HCT116 (cell line): Measurements from ENCODE around the gene BMP7. TPM values are rescaled to one million over a fixed set of nuclear protein-coding genes. Genes with fewer than 3 reads are reported as not detected.

Experiments used
- ATAC-seq: fragments of 200-7000 bp; cut with Tn5 transposase; 2 replicates; pipeline ENCODE4 v1.9.1; 2020; ENCODE audit warnings: mild to moderate bottlenecking, moderate library complexity
- BruUV-seq: library from RNA; stranded (reverse); fragments of 400-500 nt; replicated peaks from 2 replicates; lab custom pipeline; 2021; lab: Mats Ljungman, UMichigan
- CTCF ChIA-PET: fragments of 300-600 bp; sonication (Branson Sonifier 250); formaldehyde crosslinking; loops from one replicate; lab custom pipeline; 2021; ENCODE audit warnings: antibody characterized with exemption; lab: Charles Lee
- POLR2A ChIA-PET: fragments of 300-600, 350-600 bp; sonication (Branson Sonifier 250); formaldehyde crosslinking; loops from one replicate; lab custom pipeline; 2021; ENCODE audit warnings: antibody characterized with exemption; lab: Charles Lee
- RAD21 ChIA-PET, 2 experiments: fragments of 300-600 bp; sonication (Branson Sonifier 250); formaldehyde crosslinking; loops; one replicate each; lab custom pipeline; 2023; ENCODE audit warnings: low total read pairs in 2 of 2; ENCODE audit not compliant: uncharacterized antibody in 2 of 2, unreplicated experiment in 2 of 2, low non-redundant PET in 1 of 2; lab: Charles Lee
- DNase-seq: peaks from one replicate; pipeline ENCODE4 v3.0.0-alpha.2; 2010; ENCODE audit warnings: low read depth, low spot score
- H2AFZ ChIP-seq: fragments of 200-600 bp; shearing (Covaris generic), sonication (generic); 2 replicates; pipeline ENCODE4 v1.6.1; 2017; ENCODE audit warnings: low read depth, mixed run types, mixed read lengths, antibody characterized with exemption, low read length; ENCODE audit not compliant: poor library complexity, severe bottlenecking
- H3K27ac ChIP-seq: 2 replicates; pipeline ENCODE4 v1.5.1; 2012; ENCODE audit warnings: low read depth, low read length
- H3K27me3 ChIP-seq: fragments of 200-600 bp; sonication (generic); 2 replicates; pipeline ENCODE4 v1.6.1; 2016; ENCODE audit warnings: mixed run types, low read length, mixed read lengths; ENCODE audit not compliant: insufficient read depth
- H3K36me3 ChIP-seq, 2 experiments: fragments of 200-500 bp in 1 of 2; fragments of 200-600 bp in 1 of 2; sonication (Bioruptor generic) in 1 of 2; sonication (generic) in 1 of 2; 2 replicates each; pipeline versions ENCODE4 v1.5.1 to v1.6.1; 2014 to 2016; ENCODE audit warnings: low read length in 2 of 2, inconsistent platforms in 1 of 2, mixed read lengths in 1 of 2, mixed run types in 1 of 2; ENCODE audit not compliant: insufficient read depth in 2 of 2, control insufficient read depth in 1 of 2
- H3K4me1 ChIP-seq, 2 experiments: fragments of 200-600 bp in 1 of 2; sonication (generic) in 1 of 2; 2 replicates each; pipeline versions ENCODE4 v1.5.1 to v1.6.1; 2012 to 2017; ENCODE audit warnings: low read length in 2 of 2, inconsistent platforms in 1 of 2, mild to moderate bottlenecking in 1 of 2, mixed read lengths in 1 of 2, mixed run types in 1 of 2, moderate library complexity in 1 of 2; ENCODE audit not compliant: insufficient read depth in 2 of 2, control insufficient read depth in 1 of 2
- H3K4me2 ChIP-seq: fragments of 200-600 bp; sonication (generic); 2 replicates; pipeline ENCODE4 v1.6.1; 2017; ENCODE audit warnings: mixed run types, low read length, mixed read lengths
- H3K4me3 ChIP-seq, 2 experiments: fragments of 200-600 bp in 1 of 2; sonication (generic) in 1 of 2; replicated peaks in 1 of 2; 2 replicates each; pipeline ENCODE4 v1.5.1; 2011 to 2016; ENCODE audit warnings: low read length in 2 of 2, control low read depth in 1 of 2, low read depth in 1 of 2, mild to moderate bottlenecking in 1 of 2, mixed read lengths in 1 of 2, mixed run types in 1 of 2
- H3K79me2 ChIP-seq: fragments of 200-600 bp; sonication (generic); 2 replicates; pipeline ENCODE4 v1.6.1; 2017; ENCODE audit warnings: mild to moderate bottlenecking, mixed run types, low read length, moderate library complexity, mixed read lengths; ENCODE audit not compliant: insufficient read depth
- H3K9ac ChIP-seq: fragments of 200-600 bp; sonication (generic); 2 replicates; pipeline ENCODE4 v1.6.1; 2016; ENCODE audit warnings: low read length, mixed read lengths
- H3K9me2 ChIP-seq: fragments of 200-600 bp; sonication (generic), shearing (Covaris generic); 2 replicates; pipeline ENCODE4 v1.6.1; 2017; ENCODE audit warnings: mixed run types, mild to moderate bottlenecking, moderate library complexity; ENCODE audit not compliant: insufficient read depth
- H3K9me3 ChIP-seq, 2 experiments: fragments of 200-500 bp in 1 of 2; fragments of 200-600 bp in 1 of 2; sonication (Bioruptor generic) in 1 of 2; sonication (generic) in 1 of 2; 2 replicates each; pipeline ENCODE4 v1.6.1; 2014 to 2017; ENCODE audit warnings: low read length in 2 of 2, mixed read lengths in 2 of 2, inconsistent platforms in 1 of 2, low read depth in 1 of 2, mild to moderate bottlenecking in 1 of 2, mixed run types in 1 of 2, moderate library complexity in 1 of 2; ENCODE audit not compliant: control insufficient read depth in 1 of 2, insufficient read depth in 1 of 2
- H4K20me1 ChIP-seq: fragments of 200-600 bp; sonication (generic), shearing (Covaris generic); 2 replicates; pipeline ENCODE4 v1.6.1; 2017; ENCODE audit warnings: mixed run types, mild to moderate bottlenecking, moderate library complexity; ENCODE audit not compliant: insufficient read depth
- ATF3 ChIP-seq: IDR thresholded peaks from 2 replicates; pipeline ENCODE4 v1.6.1; 2012
- CBX3 ChIP-seq: IDR thresholded peaks from 2 replicates; pipeline ENCODE4 v1.6.1; 2012; ENCODE audit warnings: low read depth
- CEBPB ChIP-seq: IDR thresholded peaks from 2 replicates; pipeline ENCODE4 v1.6.1; 2012; ENCODE audit warnings: low read depth
- CTCF ChIP-seq, 3 experiments: fragments of 200-600 bp in 1 of 3; sonication (generic) in 1 of 3; IDR thresholded peaks in 2 of 3; conservative IDR thresholded peaks in 1 of 3; 2 replicates each; pipeline ENCODE4 v1.5.1; 2012 to 2017; ENCODE audit warnings: low read depth in 2 of 3, low read length in 2 of 3, antibody characterized with exemption in 1 of 3, borderline replicate concordance in 1 of 3, control low read depth in 1 of 3, mild to moderate bottlenecking in 1 of 3, mixed read lengths in 1 of 3, mixed run types in 1 of 3, moderate library complexity in 1 of 3; ENCODE audit not compliant: insufficient read depth in 1 of 3
- EGR1 ChIP-seq: IDR thresholded peaks from 2 replicates; pipeline ENCODE4 v1.6.1; 2012; ENCODE audit warnings: low read depth
- EZH2 ChIP-seq: fragments of 200-600 bp; sonication (generic); IDR thresholded peaks from 2 replicates; pipeline ENCODE4 v1.6.1; 2017; ENCODE audit warnings: antibody characterized with exemption, mixed run types
- EZH2phosphoT487 ChIP-seq: fragments of 200-600 bp; IDR thresholded peaks from 2 replicates; pipeline ENCODE4 v1.6.1; 2018; ENCODE audit warnings: antibody characterized with exemption, borderline replicate concordance
- JUND ChIP-seq: IDR thresholded peaks from 2 replicates; pipeline ENCODE4 v1.6.1; 2012
- MAX ChIP-seq: IDR thresholded peaks from 2 replicates; pipeline ENCODE4 v1.6.1; 2012
- POLR2A ChIP-seq: IDR thresholded peaks from 2 replicates; pipeline ENCODE4 v1.7.0; 2011; ENCODE audit warnings: borderline replicate concordance; ENCODE audit not compliant: insufficient read depth, insufficient read length; ENCODE audit errors: extremely low read depth
- SIN3A ChIP-seq: IDR thresholded peaks from 2 replicates; pipeline ENCODE4 v1.6.1; 2012; ENCODE audit warnings: low read depth
- TCF7L2 ChIP-seq: IDR thresholded peaks from 2 replicates; pipeline ENCODE4 v1.7.0; 2011; ENCODE audit warnings: borderline replicate concordance, inconsistent platforms; ENCODE audit not compliant: insufficient read depth, insufficient read length; ENCODE audit errors: extremely low read depth
- YY1 ChIP-seq: IDR thresholded peaks from 2 replicates; pipeline ENCODE4 v1.6.1; 2011; ENCODE audit warnings: low read length, low read depth, moderate library complexity, mild to moderate bottlenecking; ENCODE audit not compliant: insufficient replicate concordance; ENCODE audit errors: extremely low read depth
- ZBTB33 ChIP-seq: IDR thresholded peaks from 2 replicates; pipeline ENCODE4 v1.6.1; 2011; ENCODE audit warnings: mild to moderate bottlenecking, low read length, moderate library complexity; ENCODE audit not compliant: insufficient replicate concordance; ENCODE audit errors: extremely low read depth
- ZFX ChIP-seq: fragments of 450-650 bp; IDR thresholded peaks from 2 replicates; pipeline ENCODE4 v1.6.1; 2017
- ZNF274 ChIP-seq: fragments of 200-500 bp; sonication (Bioruptor generic); IDR thresholded peaks from 2 replicates; pipeline ENCODE4 v1.6.1; 2014; ENCODE audit warnings: mild to moderate bottlenecking, low read depth, low read length, inconsistent platforms
- intact Hi-C: fragments of 100-400 bp; cut with micrococcal nuclease; formaldehyde crosslinking; loops from 2 replicates; pipeline ENCODE4 v1.10.0; 2022
- total RNA-seq: library from RNA; stranded (reverse); gene quantifications from one replicate; pipeline ENCODE4 v1.2.1, GENCODE V29; 2021; ENCODE audit not compliant: unreplicated experiment

Gene BMP7
- total RNA-seq, 1 experiment from 2014 or later = 7.0 TPM

- intact Hi-C loops = no loop called here
- H3K27me3 ChIP-seq = 0 out of 2 replicates have a peak, but pooled peaks cover 6% of the 10 kb centered on the region
Observed at GRCh38 chr20:57240581-57241362, 25.7 kb downstream of the BMP7 start.

More at GRCh38 chr20:57240581-57241362, 25.7 kb downstream of the BMP7 start:
- H2AFZ ChIP-seq = no peak overlapping the region
- POLR2A ChIA-PET = no interaction called here
- H3K4me3 ChIP-seq = no peak overlapping the region
- H3K27ac ChIP-seq = no peak overlapping the region
- H3K9ac ChIP-seq = no peak overlapping the region
- H3K4me1 ChIP-seq = peaks cover 4 to 7% of the 10 kb centered on the region in 2 experiments; a peak in 3 of 4 replicates
- RAD21 ChIA-PET = no interaction called here
- no peaks in the 10 kb centered on the region for H3K36me3 ChIP-seq
- no peak overlapping the region for H3K4me2 ChIP-seq
- CTCF ChIA-PET = no interaction called here
- no peaks in the 10 kb centered on the region for H4K20me1 ChIP-seq
- no peak for ATAC-seq
- no peaks in the 10 kb centered on the region for H3K79me2 ChIP-seq
- H3K9me3 ChIP-seq = no peaks in the 10 kb centered on the region
- BruUV-seq = no TSS peak
- TF ChIP-seq ATF3 (no peak), MAX (no peak), POLR2A (no peak), CBX3 (no peak), CEBPB (no peak), ZNF274 (no peak), CTCF (IDR thresholded peaks at IDR 0.05 in 2 of 3, conservative IDR thresholded peaks at IDR 0.05 in 1 of 3; ENCODE audit: borderline replicate concordance in 1 of 3, insufficient read depth in 1 of 3, low read depth in 2 of 3, low read length in 2 of 3) (no peak), YY1 (no peak), TCF7L2 (no peak), EZH2 (no peak), EZH2phosphoT487 (no peak), SIN3A (no peak), EGR1 (no peak), ZFX (no peak), ZBTB33 (no peak), JUND (no peak)
- TF ChIP-seq, all 23 proteins: peak for 0
- DNase-seq = no peak
- H3K9me2 ChIP-seq = no peaks in the 10 kb centered on the region
